ENCODE data around the gene TRMT112. TPM values are rescaled to one million over a fixed set of nuclear protein-coding genes. Genes with fewer than 3 reads are reported as not detected.

TRMT112 gene
- total RNA-seq, 1 experiment from 2014 or later = 328 TPM

DNA sequence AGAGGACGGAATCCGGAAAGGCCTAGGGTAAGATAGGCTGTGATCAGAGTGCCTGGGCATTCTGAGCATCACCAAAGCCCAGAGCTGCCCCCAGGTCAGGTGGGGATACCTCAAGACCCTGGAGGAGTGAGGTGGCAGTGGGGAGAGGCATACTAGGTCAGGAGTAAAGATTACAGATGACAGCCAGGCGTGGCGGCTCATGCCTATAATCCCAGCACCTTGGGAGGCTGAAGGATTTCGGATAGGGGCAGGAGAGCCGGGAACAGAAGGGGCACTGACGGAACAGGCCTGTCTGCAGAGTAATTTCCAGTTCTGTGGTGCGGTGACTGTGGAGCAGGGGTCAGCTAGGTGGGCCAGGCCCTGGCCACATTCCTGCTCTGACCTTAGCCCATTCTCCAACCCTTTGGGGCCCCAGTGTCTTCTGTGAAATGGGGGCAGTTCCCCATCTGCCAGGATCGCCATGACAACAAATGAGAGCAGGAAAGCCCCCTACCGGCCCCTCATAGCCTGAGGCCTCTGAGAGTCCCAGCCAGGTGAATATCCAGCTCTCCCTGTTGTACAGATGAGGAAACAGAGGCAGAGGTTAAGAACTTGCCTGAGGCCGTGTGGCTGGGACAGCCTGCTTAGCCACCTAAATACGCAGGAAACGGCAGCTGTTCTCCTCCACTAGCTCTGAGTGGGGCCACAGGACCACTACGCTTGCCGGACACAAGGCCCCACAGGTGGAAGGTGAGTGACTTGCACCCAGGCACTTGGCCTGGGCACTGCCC lies 42.1 kb downstream of the TRMT112 start:
- Histone ChIP-seq H3K9ac (ENCODE audit: low read length) (no peak overlapping the region), H3K4me1 (ENCODE audit: control insufficient read depth in 1 of 2, insufficient read depth in 2 of 2, low read length in 2 of 2) (peaks cover 6 to 9% of the 10 kb centered on the region in 2 experiments; a peak in 2 of 4 replicates), H3K36me3 (ENCODE audit: control insufficient read depth in 1 of 2, insufficient read depth in 2 of 2, low read length in 2 of 2) (no peaks in the 10 kb centered on the region; a peak in 1 of 4 replicates), H3K27ac (ENCODE audit: low read depth, low read length) (no peak overlapping the region), H3K4me2 (ENCODE audit: low read length) (no peak overlapping the region), H3K27me3 (ENCODE audit: insufficient read depth, low read length) (no peaks in the 10 kb centered on the region), H3K79me2 (ENCODE audit: insufficient read depth, low read length) (peaks cover 8% of the 10 kb centered on the region; the same call in 1 of the 2 replicates), H3K9me2 (ENCODE audit: insufficient read depth) (no peaks in the 10 kb centered on the region), H4K20me1 (ENCODE audit: insufficient read depth) (no peaks in the 10 kb centered on the region), H2AFZ (ENCODE audit: low read depth, low read length, poor library complexity, severe bottlenecking) (no peak overlapping the region), H3K4me3 (replicated peaks in 1 of 2; ENCODE audit: low read depth in 1 of 2, low read length in 2 of 2) (no peak overlapping the region), H3K9me3 (ENCODE audit: control insufficient read depth in 1 of 2, insufficient read depth in 1 of 2, low read depth in 1 of 2, low read length in 2 of 2) (no peaks in the 10 kb centered on the region)
- ATAC-seq = no peak
- TF ChIP-seq SP1 (IDR thresholded peaks at IDR 0.05; ENCODE audit: low read depth) (no peak), ELF1 (IDR thresholded peaks at IDR 0.05; ENCODE audit: borderline replicate concordance, low read depth) (no peak), CBX3 (IDR thresholded peaks at IDR 0.05; ENCODE audit: low read depth) (no peak), MAX (IDR thresholded peaks at IDR 0.05) (no peak), EGR1 (IDR thresholded peaks at IDR 0.05; ENCODE audit: low read depth) (no peak), CTCF (IDR thresholded peaks at IDR 0.05 in 2 of 3, conservative IDR thresholded peaks at IDR 0.05 in 1 of 3; ENCODE audit: borderline replicate concordance in 1 of 3, insufficient read depth in 1 of 3, low read depth in 2 of 3, low read length in 2 of 3) (no peak), EZH2 (IDR thresholded peaks at IDR 0.05) (no peak), ZNF274 (IDR thresholded peaks at IDR 0.05; ENCODE audit: low read depth, low read length) (no peak), JUND (IDR thresholded peaks at IDR 0.05) (no peak), SRF (IDR thresholded peaks at IDR 0.05; ENCODE audit: low read depth) (no peak), POLR2AphosphoS5 (IDR thresholded peaks at IDR 0.05; ENCODE audit: low read depth, low read length) (no peak)
- TF ChIP-seq, protein P1, sequence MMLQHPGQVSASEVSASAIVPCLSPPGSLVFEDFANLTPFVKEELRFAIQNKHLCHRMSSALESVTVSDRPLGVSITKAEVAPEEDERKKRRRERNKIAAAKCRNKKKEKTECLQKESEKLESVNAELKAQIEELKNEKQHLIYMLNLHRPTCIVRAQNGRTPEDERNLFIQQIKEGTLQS (IDR thresholded peaks at IDR 0.05) = no peak
- TF ChIP-seq, protein P2, sequence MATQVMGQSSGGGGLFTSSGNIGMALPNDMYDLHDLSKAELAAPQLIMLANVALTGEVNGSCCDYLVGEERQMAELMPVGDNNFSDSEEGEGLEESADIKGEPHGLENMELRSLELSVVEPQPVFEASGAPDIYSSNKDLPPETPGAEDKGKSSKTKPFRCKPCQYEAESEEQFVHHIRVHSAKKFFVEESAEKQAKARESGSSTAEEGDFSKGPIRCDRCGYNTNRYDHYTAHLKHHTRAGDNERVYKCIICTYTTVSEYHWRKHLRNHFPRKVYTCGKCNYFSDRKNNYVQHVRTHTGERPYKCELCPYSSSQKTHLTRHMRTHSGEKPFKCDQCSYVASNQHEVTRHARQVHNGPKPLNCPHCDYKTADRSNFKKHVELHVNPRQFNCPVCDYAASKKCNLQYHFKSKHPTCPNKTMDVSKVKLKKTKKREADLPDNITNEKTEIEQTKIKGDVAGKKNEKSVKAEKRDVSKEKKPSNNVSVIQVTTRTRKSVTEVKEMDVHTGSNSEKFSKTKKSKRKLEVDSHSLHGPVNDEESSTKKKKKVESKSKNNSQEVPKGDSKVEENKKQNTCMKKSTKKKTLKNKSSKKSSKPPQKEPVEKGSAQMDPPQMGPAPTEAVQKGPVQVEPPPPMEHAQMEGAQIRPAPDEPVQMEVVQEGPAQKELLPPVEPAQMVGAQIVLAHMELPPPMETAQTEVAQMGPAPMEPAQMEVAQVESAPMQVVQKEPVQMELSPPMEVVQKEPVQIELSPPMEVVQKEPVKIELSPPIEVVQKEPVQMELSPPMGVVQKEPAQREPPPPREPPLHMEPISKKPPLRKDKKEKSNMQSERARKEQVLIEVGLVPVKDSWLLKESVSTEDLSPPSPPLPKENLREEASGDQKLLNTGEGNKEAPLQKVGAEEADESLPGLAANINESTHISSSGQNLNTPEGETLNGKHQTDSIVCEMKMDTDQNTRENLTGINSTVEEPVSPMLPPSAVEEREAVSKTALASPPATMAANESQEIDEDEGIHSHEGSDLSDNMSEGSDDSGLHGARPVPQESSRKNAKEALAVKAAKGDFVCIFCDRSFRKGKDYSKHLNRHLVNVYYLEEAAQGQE (IDR thresholded peaks at IDR 0.05; ENCODE audit: low read depth) = no peak
- ChIA-PET POLR2A (no interaction called here), RAD21 (ENCODE audit: low non-redundant PET in 1 of 2, low total read pairs in 2 of 2, uncharacterized antibody in 2 of 2, unreplicated experiment in 2 of 2) (no interaction called here), CTCF (no interaction called here)
- intact Hi-C loops (cut with micrococcal nuclease) = no loop called here
- DNase-seq (ENCODE audit: low read depth, low spot score) = no peak
- BruUV-seq (replicated peaks) = no TSS peak

Data from HCT116 (cell line).